ENCODE results near the gene PIK3C2G.

DNA sequence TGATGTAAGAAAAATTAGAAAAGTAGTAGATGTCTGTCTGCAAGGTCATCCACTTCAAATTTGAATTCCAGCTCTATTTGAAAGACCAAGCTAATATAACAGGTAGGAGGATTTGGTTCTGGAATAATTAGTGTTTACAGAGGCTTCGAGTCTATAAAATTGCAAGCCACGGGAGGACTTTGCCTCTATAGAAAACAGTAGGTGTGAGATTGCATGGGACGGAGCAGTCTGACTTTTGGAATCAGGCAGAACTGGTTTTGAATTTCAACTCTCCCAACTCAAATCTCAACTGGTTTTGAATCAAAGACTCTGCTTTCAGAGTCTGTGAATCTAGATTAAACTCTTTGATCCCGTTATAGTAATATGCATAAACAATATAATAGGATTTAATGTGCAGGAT, 82.4 kb downstream of the PIK3C2G start:
- TF ChIP-seq, protein P1, sequence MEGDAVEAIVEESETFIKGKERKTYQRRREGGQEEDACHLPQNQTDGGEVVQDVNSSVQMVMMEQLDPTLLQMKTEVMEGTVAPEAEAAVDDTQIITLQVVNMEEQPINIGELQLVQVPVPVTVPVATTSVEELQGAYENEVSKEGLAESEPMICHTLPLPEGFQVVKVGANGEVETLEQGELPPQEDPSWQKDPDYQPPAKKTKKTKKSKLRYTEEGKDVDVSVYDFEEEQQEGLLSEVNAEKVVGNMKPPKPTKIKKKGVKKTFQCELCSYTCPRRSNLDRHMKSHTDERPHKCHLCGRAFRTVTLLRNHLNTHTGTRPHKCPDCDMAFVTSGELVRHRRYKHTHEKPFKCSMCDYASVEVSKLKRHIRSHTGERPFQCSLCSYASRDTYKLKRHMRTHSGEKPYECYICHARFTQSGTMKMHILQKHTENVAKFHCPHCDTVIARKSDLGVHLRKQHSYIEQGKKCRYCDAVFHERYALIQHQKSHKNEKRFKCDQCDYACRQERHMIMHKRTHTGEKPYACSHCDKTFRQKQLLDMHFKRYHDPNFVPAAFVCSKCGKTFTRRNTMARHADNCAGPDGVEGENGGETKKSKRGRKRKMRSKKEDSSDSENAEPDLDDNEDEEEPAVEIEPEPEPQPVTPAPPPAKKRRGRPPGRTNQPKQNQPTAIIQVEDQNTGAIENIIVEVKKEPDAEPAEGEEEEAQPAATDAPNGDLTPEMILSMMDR (IDR thresholded peaks at IDR 0.05; ENCODE audit: insufficient read depth, low read length) = no peak
- TF ChIP-seq, protein P2, sequence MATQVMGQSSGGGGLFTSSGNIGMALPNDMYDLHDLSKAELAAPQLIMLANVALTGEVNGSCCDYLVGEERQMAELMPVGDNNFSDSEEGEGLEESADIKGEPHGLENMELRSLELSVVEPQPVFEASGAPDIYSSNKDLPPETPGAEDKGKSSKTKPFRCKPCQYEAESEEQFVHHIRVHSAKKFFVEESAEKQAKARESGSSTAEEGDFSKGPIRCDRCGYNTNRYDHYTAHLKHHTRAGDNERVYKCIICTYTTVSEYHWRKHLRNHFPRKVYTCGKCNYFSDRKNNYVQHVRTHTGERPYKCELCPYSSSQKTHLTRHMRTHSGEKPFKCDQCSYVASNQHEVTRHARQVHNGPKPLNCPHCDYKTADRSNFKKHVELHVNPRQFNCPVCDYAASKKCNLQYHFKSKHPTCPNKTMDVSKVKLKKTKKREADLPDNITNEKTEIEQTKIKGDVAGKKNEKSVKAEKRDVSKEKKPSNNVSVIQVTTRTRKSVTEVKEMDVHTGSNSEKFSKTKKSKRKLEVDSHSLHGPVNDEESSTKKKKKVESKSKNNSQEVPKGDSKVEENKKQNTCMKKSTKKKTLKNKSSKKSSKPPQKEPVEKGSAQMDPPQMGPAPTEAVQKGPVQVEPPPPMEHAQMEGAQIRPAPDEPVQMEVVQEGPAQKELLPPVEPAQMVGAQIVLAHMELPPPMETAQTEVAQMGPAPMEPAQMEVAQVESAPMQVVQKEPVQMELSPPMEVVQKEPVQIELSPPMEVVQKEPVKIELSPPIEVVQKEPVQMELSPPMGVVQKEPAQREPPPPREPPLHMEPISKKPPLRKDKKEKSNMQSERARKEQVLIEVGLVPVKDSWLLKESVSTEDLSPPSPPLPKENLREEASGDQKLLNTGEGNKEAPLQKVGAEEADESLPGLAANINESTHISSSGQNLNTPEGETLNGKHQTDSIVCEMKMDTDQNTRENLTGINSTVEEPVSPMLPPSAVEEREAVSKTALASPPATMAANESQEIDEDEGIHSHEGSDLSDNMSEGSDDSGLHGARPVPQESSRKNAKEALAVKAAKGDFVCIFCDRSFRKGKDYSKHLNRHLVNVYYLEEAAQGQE (IDR thresholded peaks at IDR 0.05; ENCODE audit: insufficient replicate concordance, low read depth) = no peak

Data from HL-60 (cell line).